GOT3 (cell line): ENCODE measurements around the gene TMEM9.

ENCODE experiments used
- DNase-seq: peaks from one replicate; lab custom pipeline; 2025; ENCODE audit warnings: mixed read lengths; lab: John Stamatoyannopoulos, UW

The TMEM9 gene

DNA sequence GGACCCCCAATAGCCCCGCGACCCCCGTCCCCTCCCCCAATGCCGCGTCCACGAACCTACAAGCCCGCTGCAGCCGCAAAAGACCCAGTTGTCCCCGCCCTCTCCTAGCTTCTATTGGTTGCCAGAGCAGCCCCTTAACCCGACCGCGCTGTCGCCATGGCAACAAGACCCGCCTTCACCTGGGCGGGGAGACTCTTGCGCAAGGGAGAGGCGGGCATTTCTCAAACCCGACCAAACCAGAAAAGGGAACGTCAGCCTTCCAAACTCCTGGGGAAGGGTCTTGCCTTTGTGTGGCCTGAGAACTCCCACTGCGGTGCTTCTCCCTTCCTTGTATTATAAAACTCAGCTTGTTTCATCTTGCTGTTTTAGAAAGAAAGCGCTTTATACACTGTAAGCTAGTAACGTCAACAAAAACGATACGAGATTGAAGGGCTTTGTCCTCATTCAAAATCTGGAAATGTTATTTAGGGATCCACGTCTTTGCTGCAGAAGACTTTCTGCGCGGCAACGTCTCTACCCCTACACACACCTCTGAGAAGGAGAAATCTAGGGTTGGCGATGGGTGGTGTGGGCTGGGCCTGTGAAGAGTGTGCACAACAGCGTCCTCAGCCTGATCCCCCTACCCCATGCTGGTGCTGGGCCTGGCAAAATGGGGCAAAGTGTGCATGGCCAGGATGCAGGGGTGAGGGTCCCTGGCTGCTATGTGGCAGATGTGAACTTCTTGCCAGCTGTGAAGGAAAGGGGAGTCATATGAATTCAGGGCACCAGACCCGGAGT lies at the start of gene TMEM9:
Gene TMEM9, minus strand, starts transcription at position 86 of the 777 bp plus-strand sequence. CDS start 551 bp downstream, outside the sequence.
- DNase-seq: peak; percentile 100

DNA sequence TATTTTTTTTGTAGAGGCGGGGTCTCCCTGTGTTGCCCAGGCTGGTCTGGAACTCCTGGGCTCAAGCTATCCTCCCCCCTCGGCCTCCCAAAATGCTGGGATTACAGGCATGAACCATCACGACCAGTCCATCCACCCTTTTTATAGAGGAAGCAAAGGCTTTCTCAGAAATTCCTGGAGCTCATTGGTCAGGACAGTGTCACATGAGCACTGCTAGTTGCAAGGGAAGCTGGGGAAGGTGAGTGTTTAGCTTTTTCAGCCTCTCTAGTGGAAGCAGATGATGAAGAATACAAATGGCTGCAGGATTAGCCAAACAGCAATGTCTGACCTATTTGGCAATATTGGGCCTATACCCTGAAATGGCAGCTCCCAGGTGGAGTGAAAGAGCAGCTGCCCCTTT lies 44.3 kb upstream of the TMEM9 start:
- DNase-seq: no peak

DNA sequence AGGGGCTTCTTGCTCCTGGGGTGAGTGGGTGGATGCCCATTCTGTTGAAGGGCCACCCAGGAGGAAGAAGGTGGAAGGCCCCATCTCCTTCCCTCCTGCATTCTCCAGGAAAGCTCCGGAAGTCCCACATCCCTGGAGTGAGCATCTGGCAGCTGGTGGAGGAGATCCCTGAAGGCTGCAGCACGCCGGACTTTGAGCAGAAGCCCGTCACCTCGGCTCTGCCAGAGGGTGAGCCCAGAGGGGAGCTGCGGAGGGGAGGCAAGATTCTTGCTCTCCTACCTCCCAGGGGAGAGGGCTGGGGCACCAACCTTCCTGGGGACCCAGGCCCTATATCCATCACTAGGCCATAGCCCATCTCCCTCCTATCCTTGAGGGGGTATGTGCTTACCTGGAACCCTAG lies 39.8 kb upstream of the TMEM9 start:
- no peak for DNase-seq

DNA sequence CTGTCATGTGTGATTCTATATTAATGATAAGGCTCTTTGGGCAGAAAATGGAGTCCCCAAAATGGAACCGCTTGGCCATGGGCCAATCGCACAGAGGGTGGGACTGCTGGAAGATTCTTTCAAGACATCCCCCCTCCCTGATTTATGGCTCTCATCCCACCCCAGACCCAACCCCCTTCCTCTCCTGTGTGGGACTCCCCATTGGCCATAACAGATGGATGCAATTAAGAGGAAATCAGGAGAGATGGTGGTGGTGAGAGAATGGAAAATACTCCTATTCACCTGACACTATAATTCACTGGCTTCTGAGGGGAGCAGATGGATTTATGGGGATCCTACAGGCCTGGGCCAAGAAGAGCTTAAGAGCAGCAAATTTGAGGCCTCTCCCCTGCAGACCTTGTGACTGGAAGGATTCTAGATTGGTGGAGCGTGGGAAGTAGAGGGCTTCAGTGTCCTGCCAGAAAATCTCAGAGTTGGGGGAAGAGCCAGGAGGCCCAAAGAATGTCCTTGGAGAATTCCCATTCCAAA lies 38.1 kb upstream of the TMEM9 start:
- DNase-seq: no peak

- DNase-seq: peak; percentile 91
Observed at GRCh38 chr1:201191653-201192260, 37.5 kb upstream of the TMEM9 start.

GRCh38 chr1:201190624-201191051 lies 36.4 kb upstream of the TMEM9 start, which contains the start of gene IGFN1:
IGFN1 (plus strand) TSS chr1:201190824; CDS start chr1:201193294, 2,470 bp downstream.
- DNase-seq: no peak

GRCh38 chr1:201190005-201190404 lies 35.7 kb upstream of the TMEM9 start:
- DNase-seq: no peak

DNA sequence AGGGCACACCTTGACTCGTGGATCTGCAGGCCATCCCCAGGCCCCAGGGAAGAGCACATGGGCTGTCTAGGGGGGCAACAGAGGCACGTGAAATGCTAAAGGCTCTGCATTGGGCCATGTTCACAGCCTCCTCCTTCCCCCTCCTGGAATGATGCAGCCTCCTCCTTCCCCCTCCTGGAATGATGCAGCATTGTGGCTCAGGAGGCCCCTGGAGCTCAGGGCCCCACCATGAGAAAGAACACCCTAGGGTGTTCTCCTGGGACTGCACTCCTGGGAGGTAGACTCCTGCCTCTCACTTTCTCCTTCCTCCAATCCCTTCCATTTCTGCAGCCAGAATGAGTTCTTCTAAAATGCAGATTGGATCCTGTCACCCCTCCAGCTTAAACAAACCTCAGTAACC lies 34.8 kb upstream of the TMEM9 start:
- no peak for DNase-seq

GRCh38 chr1:201186192-201186591 lies 31.9 kb upstream of the TMEM9 start:
- DNase-seq: no peak

DNA sequence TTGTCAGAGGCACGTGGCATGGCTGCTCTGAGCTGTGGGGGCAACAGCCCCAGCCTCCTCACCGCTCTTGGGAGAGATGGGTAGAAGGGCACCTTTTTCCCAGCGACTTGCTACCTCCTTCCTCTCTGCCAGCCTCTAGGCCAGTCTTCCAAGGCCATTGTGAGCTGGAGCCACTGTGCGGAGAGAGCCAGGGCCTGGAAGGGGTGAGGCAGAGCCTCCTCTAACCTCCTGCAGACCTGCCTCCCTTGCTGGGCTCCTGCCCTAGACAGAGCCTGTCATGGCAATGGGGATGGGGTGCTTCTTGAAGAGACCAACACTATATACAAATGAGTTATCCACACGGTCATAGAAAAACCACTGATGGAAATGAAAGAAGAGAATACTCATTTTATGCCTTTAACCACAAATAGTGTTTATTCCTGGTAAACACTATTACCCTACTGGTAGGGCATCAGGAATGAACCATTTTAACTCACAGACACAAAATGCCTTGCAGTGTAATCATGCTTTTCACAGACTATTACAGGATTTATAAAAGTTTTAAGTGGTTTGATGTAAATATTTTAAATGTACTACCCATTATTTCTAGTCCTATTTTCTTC lies 31.4 kb upstream of the TMEM9 start:
- no peak for DNase-seq

DNA sequence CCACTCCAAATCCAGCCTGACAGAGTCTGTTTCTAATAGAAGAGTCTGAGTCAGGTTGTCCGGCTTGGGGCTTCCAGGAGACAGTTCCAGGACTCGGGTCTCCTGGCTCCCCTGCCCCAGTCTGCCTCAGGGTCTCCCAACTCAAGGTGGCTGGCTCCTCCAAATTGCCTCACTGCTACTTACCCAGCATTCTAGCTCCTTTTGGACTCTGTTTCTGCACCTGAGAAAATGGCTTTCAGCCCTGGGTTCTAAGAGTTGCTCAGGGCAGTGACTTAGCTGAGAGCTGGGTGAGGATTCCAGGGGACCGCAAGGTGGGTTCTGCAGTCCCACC lies 30.8 kb upstream of the TMEM9 start:
- no peak for DNase-seq

DNA sequence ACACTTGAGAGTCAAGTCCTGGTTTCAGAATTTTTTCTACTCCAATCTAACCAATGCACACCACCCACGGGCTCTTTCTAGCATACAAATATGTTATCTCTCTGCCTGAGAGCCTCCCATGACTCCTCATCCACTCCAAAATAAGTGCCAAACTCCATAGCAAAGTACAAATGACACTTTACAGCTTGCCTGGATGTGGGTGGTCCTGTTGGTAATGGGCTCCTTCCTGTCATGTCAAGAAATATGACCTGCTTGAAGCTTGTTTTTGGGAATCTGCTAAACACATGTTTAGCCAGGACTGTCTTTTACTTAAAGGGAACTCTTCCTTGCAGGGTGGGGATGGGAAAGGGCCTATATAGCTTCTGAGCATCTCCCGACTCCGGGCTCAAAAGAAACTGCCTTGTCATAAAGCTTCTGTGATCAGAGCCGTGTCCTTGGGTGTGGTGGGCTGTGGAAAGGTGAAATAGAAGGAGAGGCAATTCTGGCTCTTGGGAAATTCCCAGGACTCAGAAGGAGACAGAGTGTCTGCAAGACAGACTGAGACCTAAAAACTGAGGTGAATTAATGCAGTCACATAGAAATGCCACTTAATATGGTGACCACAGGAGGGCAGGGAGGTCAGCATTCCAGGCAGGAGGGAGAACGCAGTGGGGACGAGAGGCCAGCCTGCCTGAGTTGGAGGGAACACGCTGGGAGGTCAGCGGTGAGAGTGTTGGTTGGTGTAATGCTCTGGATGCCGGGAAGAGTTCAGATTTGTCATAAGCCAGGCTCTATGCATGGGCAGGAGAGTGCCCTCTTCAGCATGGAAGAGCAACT lies 30.2 kb upstream of the TMEM9 start:
- DNase-seq: peak; percentile 83

DNA sequence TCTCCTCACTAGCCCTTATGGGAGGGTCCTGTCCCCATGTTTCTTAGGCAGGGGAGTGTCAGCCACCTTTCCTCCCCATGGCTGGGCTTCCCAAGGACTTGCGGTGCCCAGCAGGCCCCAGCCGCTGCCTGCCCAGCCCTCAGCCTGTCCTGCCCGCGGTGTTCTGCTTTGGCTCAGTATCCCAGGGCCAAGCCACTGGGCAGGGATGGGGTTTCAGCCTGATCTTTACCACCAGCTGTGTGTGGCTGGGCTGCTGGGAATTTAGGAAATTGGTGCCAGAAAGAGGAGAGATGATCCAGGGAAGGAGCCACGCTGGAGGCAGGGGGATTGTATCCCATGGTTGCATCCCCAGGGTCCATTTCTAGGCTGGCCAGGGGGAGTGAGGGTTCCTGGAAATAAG lies 29.5 kb upstream of the TMEM9 start:
- DNase-seq: no peak

DNA sequence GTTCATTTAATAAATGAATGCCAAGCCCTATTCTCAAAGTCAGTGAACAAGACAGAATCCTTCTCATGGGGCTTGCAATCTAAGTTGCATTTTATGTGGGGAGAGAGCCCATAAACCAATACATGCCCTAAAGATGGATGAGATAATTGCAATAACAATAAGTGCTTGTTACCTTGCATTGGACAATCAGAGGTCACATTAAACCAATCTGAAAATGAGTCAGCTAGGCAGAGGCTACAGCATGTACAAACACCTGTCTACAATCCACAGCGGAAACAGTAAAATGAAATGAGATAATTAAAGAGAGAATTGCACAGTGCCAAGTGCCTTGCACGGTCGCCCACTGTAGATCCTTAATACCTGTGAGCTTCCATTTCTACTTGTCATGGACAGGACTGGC lies 28.9 kb upstream of the TMEM9 start:
- DNase-seq: no peak

GRCh38 chr1:201181726-201182125 lies 27.5 kb upstream of the TMEM9 start:
- no peak for DNase-seq

- no peak for DNase-seq
Observed at GRCh38 chr1:201181323-201181722, 27.0 kb upstream of the TMEM9 start.

DNA sequence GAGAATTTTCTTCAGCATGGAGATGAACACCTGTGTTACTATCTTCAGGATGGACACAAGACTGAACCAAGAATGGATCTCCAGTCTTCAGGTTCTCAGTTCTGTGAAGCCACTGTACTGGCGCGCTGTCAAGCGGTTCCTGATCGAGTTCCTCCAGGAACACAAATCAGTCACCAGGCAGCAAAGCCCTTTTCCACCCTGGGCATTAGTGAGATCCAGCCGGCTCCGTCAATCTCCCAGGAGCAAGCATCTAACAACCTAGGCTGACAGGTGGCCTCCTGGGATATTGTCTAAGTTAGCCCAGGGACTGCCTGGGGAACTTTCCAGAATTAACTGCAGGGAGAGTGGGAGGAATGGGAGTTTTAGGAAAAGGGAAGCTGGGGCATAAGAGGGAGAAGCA lies 26.6 kb upstream of the TMEM9 start:
- DNase-seq: no peak

GRCh38 chr1:201180141-201180540 lies 25.9 kb upstream of the TMEM9 start:
- no peak for DNase-seq

DNA sequence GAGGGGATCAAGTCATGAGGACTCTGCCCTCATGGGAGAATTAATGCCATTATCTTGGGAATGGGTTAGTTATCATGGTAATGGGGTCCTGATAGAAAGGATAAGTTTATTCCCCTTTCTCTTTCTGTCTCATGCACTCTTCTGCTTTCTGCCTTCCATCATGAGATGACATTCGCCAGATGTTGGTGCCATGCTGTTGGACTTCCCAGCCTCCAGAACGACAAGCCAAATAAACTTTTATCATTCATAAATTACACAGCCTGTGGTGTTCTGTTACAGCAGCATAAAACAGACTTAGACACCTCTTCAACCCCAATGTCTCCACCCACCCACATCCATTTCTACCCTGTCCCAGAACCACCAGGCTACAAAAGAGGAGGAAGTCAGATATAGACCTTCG lies 24.4 kb upstream of the TMEM9 start:
- no peak for DNase-seq

DNA sequence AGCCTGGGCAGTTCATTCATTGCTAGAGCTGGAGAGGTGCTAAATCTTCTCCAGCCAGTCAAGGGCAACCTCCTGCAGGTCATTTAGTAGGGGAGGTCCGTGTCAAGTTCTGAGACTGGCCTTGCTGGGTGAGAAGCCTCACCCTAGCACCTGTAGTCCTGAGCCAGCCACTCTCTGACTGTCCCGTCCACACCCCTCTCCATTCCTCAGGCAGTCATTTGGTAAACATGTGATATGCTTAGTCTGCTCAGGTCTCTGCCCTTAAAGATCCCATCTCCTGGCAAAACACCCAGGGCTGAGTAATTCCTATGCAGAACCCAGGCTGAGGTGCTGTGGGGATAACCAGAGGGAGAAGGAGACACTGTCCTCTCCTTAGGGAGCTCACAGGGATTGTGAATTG lies 22.7 kb upstream of the TMEM9 start:
- no peak for DNase-seq

DNA sequence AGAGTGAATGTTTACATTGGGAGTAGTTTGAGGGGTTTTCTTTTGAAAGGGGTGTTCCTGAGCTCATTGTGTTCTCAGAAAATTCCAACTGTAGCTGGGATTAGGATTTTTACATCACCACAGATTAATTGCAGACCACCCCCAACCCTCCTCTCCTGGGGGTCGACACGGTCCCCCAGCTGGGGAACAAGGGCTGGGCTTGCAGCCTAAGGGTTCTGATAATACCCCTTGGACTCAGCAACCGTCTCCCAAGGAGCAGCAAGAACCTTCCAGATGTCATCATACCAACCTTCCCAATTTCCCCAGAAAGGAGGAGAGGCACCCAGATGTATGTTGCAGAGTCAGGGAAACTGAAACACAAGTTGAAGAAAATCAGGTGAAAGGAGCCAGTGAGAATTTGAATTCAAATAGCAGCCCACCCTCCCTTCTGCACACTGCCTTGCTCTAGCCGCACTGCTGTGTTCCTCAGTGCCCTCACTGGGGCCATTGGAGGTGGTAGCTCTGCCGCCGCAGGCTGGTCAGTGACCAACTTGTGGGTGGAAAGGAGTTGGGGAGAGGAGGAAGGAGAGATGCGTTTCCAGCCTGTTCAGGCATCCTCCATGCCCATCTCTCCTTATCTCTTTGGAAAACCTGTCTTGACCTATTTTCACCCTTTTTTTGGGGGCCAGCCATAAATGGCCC lies 21.7 kb upstream of the TMEM9 start:
- no peak for DNase-seq

GRCh38 chr1:201173736-201174135 lies 19.5 kb upstream of the TMEM9 start:
- no peak for DNase-seq
